RPMI7951 (cell line): ENCODE measurements around the gene GPRC5D. TPM values are rescaled to one million over a fixed set of nuclear protein-coding genes. Genes with fewer than 3 reads are reported as not detected.

ENCODE experiments used
- DNase-seq: peaks from one replicate; pipeline ENCODE4 v3.0.0-alpha.2; 2012; ENCODE audit warnings: low read depth
- total RNA-seq: library from RNA; depleted of rRNA; stranded (reverse); fragments of >200 nt; shearing (Covaris generic); gene quantifications from 2 replicates; pipeline ENCODE4 v1.2.3, GENCODE V29; 2014

Gene GPRC5D
- total RNA-seq, 1 experiment from 2014 or later = not detected

DNA sequence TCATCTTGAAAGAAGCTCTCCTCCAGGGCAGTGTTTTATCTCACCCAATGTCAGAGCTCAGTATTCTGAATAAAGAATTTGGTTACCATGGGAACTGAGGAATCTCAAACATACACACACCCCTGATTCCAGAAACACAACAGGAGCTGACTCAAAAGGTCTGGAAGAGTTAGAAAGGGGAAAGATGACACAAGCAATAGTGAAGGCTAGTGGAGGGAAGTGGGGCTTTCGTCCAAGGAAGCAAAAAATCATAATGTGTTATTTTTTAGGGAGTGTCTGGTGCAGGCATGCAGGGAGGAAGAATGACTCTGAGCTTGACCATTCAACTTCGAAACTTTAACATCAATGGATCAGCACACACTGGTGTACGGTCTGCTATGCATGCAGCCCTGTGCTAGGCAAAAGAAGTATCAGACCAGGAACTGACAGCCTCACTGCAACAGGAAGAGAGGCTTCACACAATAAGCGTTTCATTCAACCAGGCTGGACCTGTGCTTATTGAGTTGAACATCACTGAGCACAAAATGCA, 27.8 kb upstream of the GPRC5D start:
- peak; percentile 48 for DNase-seq

DNA sequence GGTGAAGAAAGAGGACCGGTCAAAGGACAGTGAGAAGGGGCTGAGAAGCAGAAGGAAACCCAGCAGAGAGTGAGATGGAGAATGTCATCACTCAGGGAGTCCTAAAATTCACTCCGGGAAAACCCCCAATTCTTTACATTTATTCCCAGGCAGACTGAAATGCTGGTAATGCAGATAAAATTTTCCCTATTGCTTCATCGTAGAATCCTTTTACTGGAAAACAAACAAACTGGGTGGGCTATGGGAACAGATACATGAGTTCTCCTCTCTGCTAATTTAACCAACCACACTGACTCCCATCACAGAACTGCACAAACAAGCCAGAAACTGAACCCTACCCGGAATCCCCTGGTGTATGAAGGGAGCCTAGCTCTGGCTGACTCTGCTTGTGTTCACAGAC, 27.2 kb upstream of the GPRC5D start:
- DNase-seq = no peak

DNA sequence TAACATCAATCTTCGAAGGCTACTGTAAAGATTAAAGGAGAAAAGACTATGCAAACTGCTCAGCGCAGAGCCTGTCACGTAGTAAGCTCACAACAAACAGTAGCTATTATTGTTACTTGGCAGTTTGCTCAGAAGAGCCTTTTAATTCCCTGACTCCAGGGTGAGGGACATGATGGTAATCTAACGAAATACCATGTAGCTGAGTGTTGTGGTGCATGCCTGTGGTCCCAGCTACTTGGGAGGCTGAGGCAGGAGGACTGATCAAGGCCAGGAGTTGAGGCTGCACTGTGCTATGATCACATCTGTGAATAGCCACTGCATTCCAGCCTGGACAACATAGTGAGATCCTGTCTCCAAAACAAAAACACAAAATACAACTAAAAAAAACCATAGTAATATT, 25.3 kb upstream of the GPRC5D start:
- no peak for DNase-seq

DNA sequence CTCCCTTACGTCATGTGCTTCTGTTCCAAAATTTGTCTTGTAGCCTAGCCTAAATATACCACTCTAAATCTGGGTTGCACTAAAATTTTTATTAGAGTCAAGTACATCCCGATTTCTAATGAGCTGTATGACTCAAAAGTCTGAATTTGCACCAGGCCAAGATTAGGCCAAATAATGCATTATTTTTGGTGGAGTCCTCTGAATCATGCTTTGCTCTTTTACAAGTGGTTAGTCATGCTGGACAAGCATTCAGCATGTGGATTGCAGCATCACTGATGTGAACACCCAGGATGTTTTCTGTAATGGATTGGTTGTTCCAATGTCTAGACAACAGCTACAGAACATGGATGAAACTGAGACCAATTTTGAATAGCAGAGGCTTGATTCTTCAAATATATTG, 24.4 kb upstream of the GPRC5D start:
- peak; percentile 83 for DNase-seq

DNA sequence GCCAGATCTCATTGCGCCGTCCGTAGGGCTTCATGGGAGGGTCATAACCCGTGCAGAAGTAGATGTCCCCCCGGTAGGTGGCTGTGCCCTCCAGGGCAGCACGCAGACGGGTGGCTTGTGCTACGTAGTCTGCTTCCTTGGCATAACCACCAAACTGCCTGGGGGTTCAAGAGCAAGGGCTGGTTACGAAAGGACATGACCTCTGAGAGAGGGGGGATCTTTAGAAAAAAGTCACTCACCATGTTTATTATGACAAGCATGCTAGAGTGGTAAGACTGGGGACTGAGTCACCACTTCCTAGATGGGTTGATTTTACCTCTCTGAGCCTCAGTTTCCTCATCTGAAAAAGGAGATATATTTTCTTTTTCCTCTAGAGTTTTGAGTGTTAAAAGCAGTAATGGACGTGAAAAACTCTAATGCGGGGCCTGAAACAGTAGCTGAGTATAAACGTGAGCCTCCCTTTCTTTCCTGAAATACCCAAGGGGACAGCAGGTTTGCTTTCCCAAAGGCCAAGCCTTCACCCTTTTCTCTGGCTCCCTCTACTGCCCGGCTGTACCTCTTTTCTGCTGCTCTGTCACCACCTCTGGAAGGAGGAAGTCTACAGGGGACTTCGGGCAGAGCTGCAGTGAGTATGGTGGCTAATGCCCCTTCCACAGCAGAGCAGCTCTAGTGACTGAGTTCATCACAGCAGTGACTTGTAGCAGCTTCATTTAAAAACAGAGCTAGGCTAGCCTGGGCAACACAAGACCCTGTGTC, 23.5 kb upstream of the GPRC5D start:
- DNase-seq = peak; percentile 66

DNA sequence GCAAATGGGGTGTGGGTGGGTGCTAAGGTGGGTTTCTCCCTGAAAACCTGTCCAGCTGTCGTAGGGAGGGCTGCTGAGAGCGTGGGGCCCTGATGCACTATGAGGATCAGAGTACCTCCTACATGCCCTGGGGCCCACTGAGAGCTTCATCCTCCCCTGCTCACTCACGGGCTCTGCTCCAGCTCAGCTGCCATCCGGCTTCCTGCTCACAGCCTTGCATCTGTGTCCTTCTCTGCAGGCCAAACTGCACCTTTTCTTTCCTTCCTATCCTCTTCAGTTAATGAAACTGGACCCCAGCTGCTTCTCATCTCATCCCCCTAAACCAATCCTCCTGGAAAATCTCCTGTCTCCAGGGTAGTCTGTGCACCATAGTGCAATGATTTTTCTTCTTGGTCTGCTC, 22.2 kb upstream of the GPRC5D start:
- peak; percentile 27 for DNase-seq

DNA sequence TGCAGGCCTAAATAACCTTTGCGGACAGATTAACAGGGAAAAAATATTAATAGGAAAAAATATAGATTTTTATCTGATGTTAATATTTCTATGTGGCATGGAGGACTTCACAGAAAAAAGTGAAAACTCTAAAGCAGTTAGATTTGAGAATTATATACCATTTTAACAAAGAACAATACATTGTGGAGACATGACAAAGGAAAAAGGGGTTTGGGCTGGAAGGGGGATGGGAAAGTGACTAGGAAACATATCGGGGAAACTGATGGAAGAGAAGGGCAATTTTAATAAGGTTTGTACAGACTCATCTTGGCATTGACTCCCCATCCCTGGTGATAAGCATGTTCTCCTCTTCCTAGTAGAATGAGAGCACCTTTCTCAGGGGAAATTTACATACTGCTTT, 21.0 kb upstream of the GPRC5D start:
- DNase-seq = no peak

DNA sequence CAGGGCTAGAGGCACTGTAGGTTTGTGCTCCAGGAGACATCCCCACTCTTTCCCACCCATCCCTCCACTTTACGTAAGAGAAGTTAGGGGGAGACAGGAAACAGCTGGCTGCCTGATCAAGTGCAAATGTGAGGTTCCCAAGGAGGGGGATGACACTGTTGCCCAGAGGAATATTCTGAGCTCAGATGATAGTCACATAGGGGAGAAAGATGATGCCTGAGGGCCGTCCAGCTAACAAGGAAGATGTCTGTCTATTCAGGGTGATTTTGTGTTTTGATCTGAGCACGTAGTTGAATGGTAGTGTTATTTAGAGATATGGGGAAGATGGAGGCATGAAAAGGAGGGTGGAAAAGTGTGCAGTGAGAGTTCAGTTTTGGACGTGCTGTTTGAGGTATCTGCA, 13.9 kb upstream of the GPRC5D start:
- no peak for DNase-seq

DNA sequence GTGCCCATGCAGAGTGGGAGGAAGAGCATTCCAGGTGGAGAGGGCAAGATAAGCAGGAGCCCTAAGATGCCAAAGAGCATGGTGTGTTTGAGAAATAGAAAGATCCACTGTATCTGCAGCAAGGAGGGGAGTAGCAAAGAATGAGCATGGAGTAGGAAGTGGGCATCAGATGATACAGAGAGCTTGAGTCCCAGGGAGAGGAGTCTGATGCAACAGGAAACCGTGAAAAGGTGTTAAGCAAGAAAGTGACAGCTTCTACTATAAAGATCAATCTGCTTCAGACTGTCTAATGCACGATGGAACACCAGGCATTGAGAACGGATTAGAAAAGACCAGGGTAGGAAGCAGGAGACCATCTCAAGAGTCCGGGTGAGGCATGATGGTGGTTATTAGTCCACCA, 12.3 kb upstream of the GPRC5D start:
- no peak for DNase-seq

DNA sequence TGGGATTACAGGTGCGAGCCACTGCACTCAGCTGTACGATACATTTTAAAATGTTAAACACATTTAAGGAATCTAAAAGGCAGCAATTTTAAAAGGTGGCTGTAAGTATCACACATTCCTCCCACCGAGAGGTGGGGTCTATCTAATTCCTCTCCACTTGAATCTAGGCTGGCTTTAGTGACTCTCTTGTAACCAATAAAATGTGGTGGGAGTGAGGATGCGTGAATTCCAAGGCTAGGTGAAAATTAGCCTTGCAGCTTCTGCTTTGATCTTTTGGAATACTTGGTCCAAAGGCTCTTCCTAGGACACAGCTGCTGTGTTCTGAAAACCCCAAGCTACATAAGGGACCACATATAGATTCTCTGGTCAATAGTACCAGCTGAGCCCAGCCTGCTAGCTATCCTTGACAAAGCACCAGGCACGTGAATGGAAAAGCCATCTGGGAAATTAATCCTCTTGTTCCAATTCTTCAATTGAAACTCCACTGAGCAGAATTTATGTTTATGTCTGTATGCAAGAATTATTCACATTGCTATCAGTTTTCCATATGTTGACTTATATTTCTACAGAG, 8.8 kb upstream of the GPRC5D start:
- no peak for DNase-seq

DNA sequence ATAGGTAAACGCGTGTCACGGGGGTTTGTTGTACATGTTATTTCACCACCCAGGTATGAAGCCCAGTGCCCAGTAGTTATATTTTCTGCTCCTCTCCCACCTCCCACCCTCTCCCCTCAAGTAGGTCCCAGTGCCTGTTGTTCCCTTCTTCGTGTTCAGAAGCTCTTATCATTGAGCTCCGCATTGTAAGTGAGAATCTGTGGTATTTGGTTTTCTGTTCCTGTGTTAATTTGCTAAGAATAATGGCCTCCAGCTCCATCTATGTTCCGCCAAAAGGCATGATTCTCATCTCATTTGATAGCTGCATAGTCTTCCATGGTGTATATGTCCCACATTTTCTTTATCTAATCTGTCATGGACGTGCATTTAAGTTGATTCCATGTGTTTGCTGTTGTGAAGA, 6.9 kb upstream of the GPRC5D start:
- no peak for DNase-seq

DNA sequence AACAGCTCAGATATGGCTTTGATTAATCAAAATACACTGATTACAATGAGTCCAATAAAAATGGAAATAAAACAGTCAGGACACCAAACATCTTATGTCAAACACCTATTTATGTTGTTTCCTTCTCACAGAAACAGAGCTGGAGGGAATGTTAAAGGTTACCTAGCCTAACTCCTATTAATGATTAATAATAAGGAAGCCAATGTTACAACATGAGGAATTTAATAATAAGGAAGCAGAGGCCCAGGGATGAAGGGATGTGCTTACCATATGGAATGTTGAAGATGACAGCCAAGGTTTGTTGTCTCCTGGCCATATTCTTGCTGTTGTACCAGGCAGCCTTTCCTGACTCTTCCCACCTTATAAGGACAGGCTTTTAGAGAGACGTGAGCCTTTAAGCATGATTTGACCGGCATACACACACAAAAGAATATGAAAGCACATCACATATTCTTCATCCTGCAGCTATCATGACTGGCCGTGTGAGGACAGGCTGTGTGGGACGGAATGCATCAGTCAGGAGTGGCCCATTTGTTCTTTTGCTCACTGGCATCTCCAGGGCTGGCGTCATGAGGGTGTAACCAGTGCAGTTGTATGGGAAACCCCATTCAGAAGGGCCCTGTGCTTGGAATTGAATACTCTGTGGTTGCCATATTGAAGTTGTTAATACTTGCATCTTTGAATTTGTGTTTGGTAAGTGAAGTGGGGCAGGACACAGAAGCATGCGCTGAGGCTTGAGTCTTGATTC, 3.1 kb upstream of the GPRC5D start:
- no peak for DNase-seq

DNA sequence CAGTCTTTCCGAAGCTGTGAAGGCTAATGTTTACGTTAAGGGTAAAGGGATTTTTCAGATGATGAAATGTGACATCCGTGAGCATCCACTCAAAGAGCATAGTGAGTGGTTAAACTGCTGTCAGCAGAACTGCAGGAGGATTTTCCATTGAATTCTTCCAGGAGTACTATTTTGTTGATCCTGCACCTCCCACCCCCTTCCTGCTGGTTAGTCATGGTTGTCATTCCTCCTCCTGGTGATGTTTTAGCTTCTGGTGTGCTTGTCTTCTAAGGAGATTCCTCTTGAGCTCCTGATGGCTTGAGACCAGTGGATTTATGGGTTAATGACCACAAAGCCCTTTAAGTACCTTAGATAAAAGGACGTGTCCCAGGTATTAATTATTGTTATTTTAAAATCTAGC, 2.4 kb upstream of the GPRC5D start:
- no peak for DNase-seq

DNA sequence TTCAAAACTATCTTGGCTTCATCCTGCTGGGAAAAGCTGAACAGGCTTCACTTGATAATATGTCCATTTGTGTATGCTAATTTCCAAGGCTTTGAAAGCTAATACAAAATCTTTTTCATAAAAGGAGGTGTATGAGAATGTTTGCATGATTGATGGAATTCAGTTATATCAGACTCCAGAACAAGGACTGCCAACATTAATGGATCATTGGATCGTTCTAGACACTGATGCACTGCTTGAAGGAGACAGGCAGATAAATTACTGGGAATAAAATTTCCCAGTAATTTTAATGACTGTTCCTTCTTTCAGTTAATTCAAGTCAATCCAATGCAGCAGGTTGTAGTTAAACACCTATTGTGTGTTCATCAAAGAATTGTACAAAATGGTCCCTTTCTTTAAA, 466 bp downstream of the GPRC5D start:
- DNase-seq = no peak

DNA sequence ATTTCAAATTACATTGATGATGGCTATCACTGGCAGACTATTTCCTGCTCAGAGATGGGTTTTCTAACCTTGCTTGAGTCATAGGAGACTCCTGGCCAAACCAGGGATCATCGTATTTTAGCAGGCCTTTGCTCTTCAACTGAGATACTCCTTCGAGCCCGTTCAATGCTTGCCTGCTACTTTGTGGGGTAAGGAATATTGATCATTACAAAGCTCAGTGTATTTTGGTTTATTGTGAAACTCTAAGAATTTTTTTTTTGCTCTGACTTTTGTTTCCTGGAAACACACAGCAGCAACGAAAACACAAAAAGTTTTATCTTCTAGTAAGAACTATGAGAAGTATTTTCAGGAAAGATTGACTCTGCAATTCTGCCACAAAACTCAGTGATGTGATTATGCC, 4.1 kb downstream of the GPRC5D start:
- no peak for DNase-seq

DNA sequence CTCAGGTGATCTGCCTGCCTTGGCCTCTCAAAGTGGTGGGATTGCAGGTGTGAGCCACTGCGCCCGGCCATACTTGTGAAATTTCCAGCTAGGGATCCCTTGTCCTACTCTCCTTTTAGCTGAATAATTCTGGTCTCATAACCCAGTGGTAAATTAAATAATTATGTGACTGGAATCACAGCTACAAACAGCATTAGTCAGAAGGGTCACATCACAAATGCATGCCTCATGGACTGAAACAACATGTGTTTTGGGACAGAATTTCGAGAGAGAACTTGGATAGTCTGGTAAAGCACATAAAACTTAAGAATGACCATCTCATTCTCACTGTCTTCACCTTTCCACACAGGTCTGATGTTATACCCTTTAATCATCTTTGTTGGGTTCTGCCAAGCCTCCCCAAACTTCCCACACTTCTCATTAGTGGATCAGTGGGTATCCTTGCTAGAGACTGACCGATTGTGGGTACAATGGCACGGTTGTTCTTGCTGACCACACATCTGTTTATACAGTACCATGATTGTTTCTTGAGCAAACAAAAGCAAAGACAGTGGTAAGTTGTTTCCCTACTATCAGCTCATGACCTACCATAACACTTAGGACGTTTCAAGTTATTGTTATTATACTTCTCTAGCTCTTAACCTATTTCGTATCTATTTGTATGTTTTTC, 5.1 kb downstream of the GPRC5D start:
- no peak for DNase-seq

DNA sequence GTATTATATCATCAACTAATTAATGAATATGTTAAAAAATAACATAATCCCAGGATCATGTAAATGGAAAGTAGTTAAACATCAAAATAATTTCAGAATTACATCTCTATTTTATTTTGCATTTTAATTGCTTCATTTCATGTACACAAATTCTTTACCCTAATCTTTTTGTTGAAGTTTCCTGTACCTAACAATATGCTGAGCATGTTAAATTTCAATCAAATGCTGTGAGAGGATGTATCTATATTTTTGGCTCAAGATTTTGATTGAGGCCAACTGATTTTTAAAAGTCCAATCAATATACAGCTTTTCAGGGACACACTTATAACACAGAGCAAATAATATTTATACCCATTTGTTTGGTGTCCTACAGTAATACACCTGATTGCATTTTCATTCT, 6.4 kb downstream of the GPRC5D start:
- no peak for DNase-seq

DNA sequence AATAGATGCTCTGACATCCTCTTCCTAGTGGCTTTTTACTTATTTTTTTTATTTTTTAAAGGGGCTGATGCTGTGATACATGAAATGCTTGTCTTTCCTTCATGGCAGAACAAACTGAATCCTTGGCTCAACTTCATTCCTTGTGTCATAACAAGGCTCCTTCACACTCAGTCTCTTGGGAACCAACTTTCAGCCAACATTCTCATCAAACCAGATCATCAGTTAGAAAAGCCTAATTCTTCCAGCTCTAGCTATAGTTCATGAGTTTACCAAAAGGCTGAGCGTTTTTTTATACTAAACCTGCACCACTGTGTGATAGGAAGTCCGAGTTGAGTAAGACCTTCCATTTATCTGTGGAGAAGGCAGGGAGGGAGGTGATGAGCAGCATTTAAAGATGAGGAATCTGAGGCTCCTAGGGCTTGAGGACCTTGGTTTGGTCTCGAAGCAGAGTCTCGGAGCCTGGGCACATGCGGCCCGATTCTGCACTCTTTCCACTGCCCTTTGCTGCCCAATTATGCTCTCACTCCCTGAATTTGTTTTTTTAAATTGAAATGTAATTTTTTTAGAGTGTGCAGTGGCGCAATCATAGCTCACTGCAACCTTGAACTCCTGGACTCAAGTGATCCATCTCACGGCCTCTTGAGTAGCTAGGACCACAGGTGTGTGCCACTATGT, 8.2 kb downstream of the GPRC5D start:
- DNase-seq = no peak

DNA sequence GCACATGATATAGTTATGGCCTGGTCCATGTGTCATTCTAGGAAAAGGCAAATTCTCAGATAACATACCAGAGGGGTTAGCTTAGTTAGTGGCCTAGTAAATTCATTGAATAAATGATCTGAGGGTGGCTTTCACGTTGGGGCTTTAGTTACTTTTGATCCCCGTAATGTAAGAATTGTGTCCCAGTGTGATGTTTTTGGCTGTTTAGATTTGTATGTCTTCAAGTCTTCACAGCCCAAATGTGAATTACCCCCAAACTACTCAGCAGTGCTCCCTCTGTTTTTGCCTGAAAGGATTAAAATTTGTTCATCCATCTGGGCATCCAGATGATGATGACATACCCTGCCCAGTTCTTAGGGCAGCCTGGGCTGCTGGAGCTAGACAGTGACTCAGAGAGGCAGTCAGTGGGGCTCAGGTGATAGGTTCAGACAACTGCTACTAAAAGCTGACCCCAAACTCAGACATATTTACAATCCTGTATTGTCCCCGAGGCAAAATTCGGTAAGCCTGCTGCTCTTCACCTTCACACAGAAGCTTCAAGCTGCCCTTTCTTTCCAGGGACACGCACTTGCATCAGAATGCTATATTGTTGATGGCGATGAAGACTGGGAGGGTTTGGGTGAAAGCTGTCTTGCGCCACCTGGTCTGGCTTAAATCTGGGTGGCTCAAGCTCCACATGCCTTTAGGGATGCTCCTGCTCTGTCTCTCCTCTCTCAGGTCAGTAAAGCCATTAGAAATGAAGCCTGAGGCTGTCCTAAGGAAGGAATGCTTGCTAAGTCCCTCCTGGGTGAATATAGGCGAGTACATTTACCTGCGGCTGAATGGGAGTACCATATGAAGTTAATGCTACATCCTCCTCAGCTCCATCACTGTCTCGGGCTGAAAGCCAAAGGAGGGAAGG, 10.3 kb downstream of the GPRC5D start:
- no peak for DNase-seq

DNA sequence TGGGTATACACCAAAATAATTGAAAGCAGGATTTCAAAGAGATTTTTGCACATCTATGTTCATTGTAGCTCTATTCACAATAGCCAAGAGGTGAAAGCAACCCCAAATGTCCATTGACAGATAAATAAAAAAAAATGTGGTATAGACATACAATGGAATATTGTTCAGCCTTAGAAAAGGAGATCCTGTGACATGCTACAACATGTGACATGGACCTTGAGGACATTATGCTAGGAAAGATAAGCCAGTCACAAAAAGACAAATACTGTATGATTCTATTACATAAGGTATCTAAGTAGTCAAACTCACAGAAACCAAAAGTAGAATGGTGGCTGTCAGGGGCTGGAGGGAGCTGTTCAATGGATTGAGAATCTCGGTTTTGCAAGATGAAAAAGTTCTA, 12.1 kb downstream of the GPRC5D start:
- no peak for DNase-seq

DNA sequence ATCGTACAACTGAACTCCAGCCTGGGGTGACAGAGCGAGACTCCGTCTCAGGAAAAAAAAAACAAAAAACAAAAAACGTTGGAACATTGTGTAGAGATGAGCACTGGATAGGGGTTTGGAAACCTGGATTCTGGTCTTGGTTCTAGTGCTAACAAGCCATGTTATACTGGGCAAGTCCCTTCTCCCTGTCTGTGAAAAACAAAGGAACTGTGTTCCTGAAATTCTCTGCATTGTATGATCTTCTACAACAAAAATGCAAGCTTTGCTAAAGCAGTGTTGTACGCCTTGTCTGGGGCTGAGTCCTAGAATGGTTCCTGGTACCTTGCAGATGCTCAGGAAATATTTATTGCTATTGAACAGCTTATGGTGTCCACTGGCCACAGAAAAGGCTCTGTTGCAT, 13.4 kb downstream of the GPRC5D start:
- DNase-seq = no peak
